HK-2 (cell line): ENCODE results near the gene TRIP4.
"Not testable (repeated sequence)": the region's sequence is repeated elsewhere in the genome, so short reads cannot be mapped to it uniquely, and the experiment has no call there.

Experiments
- DNase-seq: peaks from one replicate; pipeline ENCODE4 v3.0.0-alpha.2; 2018; ENCODE audit not compliant: unreplicated experiment

The TRIP4 gene

DNA sequence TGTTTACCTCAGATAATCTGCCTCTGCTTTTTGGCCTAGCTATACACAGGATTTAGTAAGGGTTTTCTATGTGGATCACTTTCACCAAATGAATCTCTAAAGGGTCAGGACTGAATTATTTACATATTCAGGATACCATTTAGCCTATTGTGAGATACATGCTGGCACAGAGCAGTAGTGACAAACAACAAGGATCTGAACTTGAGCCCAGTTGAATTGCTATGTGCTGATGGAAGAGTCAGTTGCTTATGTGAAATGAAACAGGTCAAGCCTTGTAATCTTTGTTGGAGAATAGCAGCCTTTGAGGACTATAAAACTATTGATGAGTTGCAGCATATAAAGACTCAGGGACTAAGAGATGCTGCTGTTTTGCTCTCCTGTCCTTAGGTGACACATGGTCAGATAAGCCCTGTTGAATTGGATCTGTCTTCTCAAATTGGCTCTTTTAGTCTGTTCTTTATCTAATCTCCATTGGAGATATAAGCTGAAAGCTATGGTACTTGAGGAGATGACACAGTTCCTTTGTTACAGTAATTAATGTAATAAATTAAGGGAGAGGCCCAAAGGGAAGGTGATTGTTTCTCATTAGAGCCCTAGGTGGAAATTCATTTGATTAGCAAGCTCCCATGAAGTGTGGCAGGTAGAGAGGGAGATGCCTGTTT lies 103.1 kb downstream of the TRIP4 start:
- no peak for DNase-seq

DNA sequence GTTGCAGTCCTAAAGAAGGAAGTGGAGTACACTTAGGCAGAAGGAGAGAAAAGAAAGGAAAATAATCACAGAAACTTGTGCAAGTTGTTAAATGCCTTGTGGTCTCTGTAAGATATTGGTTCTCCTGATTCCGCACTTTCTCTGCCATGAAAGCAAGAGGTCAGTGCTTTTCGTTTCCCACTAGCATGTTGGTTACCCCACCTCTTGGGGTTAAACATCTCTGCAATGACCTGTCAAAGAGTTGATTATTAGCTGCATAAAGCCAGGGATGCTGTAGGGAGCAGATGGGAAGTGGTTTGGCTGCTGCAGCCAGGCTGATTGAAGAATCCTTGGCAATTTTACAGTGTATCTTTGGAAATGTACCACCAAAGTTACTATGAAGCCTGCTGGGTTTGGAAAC lies 106.0 kb downstream of the TRIP4 start:
- no peak for DNase-seq

DNA sequence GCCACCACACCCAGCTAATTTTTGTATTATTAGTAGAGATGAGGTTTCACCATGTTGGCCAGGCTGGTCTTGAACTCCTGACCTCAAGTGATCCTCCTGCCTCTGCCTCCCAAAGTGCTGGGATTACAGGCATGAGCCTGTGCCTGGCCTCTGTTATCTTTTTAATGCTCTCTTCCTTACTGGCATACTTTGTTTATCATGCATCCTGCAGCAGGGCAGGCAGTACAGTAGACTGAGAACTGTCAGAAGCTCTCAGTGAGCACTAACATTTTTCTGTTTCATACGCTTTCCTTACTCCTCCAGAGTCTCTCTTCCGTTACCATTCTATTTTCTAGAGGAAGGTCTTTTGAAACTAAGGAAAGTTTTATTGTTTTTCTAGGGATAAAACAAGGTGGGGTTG lies 108.3 kb downstream of the TRIP4 start:
- not testable (repeated sequence) for DNase-seq

DNA sequence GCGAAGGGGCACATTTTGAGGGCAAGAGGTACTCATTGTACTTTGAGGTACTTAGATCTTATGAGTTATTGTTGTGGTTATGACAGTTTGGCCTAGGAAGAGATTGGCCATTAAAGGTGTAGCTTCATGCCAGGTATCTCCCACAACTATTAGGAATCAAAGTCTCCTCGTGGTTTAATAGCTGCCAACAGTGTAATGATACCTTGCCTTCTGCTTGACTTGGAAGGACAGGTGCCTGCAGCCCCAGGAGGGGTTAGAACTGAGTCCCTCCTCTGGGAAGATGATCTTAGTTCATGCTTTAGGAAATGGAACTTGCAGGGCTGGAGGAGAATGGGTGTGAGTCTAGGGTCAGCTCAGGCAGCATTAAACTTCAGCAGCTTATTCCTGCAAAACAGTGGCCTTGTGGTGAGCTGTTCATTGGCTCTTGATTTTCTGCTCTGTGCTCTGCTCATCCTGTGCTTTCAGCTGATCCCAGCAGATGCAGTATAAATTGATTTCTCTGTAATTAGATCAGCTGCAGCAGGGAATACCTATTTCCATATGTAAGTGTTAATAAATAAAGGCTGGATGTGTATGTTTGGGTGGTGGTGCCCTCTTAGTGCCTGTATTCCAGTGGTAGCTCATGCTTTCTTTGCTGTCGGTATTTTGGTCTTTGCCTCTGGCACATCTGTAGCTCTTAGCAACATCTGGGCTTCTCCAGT lies 113.2 kb downstream of the TRIP4 start:
- DNase-seq: no peak

DNA sequence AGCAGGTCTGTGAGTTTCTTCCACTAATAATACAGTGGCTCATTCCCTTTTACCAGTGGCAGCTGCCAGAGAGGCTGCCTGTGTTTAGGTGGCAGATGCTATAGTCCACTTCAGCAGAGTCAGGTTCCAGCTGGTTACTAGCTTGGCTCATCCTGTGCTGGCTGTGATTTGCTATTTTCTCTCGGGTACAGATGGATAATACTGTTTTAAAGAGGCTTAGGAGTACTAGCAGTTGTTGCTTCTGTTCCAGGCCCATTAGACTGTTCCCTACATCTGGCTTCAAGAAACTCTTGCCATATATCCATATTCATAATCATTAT lies 113.7 kb downstream of the TRIP4 start:
- DNase-seq: no peak

DNA sequence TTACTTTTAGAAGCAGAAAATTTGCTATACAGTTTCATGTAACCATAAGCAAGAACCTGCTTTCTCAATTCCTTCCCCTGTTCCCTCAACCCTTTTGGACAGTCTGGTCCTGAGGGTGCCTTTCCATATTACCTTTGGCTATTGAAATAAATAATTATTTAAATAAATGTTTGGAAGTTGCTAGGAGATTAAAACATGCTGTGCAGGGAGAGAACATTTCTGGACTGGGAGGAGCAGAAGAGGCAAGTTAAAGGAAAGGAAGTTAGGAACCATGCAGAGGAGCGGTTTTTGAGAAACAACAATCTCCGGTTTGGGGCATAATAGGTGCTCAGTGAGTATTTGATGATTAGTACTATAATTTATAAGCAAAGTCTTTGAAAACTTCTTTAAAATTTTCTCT lies 114.5 kb downstream of the TRIP4 start:
- DNase-seq: no peak

DNA sequence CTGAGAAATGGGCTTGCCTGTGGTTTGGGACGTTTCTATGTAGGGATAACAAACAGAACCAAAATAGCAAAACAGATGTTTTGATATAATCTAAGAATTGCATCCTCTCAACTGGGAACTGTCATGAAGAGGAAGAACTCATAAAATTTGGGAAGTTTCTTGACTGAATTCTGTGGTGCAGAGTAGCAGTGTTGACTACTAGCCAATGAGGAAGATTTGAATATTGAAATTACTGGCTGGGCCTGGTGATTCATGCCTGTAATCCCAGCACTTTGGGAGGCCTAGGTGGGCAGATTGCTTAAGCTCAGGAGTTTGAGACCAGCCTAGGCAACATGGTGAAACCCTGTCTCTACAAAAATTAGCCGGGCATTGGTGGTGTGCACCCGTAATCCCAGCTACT lies 114.9 kb downstream of the TRIP4 start:
- DNase-seq: no peak

DNA sequence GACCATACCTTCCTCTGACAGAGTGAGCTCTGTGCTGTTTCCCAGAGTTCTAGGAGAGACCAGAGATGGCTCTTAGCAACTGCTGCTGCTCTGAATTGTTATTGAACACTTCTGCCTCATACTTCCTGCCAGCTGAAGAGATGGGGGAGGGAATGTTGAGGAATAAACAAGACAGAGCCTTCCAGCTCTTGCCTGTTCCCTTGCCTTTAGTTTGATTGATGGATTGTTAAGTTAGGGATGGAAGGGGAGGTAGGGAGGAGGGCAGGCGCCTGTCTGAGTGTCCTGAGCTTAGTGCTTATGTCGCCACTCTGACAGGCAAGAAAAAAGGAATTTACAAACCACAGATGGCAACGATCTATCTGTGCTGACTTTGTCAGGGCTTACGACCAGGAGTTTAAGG lies 115.6 kb downstream of the TRIP4 start:
- DNase-seq: no peak

DNA sequence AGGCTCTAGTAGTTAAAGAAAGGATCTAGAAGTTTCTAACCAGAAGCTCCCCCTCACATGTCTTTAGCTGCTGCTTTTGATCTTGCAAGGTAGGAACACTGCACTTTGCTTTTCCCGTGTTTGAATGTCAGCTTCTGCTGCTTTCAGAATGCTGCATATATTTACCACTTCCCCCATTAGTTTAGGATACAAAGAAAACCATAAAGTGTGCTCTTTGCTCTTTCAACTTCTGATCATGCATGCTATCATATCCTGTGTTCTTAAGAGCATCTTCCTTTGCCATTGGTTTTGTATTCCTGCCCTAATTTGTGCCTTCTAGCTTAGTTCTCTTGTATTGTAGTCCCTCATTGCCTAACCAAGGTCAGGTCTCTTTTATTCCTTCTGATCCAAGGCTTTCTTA lies 116.0 kb downstream of the TRIP4 start:
- DNase-seq: no peak
